GM12873 (cell line): Measurements from ENCODE around the gene MYCBP.

Source experiments
- CTCF ChIP-seq: IDR thresholded peaks from 2 replicates; pipeline ENCODE4 v1.5.1; 2012; ENCODE audit warnings: low read depth, mild to moderate bottlenecking, moderate library complexity, low read length, control low read depth; ENCODE audit not compliant: insufficient read depth; ENCODE audit errors: missing control alignments

The MYCBP gene

GRCh38 chr1:38865112-38865715 lies 7.9 kb downstream of the MYCBP start:
- TF ChIP-seq CTCF: no peak

GRCh38 chr1:38860454-38860795 lies 12.7 kb downstream of the MYCBP start:
- TF ChIP-seq CTCF: no peak

DNA sequence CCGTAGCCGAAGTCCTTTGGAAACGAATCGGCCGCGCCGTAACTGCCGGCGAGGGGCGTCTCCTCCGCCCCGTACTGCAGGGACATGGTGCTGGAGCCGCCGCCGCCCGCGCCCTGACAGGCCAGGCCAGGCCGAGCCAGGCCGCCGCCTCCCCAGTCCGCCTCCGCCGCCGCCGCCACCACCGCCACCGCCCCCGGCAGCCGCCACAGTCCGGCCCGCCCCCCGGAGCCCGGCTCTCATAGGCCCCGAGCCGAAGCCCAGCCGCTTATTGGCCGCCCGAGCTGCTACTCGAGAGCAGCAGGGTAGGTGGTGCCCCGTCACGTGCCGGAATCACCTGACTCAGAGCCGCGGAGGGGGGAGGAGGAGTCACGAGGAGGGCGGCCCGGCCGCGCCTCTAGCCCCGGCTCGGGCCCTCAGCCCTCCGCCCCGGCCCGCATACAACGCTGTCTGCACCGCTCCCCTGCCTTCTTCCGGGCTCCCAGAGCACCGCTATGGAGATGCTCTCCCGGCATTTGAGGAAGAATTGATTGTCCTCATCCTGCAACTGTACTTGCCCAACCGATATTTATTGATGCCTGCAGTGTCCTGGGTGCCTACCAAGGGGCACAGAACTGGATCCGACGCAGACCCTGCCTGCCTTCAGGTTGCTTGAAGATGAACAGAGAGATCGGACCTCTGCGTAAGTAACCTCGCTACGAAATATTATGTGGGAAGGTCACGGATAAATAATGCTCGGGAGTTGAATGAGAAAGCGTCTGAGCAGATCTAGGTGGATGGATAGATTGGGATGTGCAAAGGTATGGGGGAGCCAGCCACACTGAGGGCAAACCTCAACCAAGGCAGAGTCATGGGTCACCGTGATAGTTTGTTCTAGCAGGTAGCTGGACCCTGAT lies 13.3 kb downstream of the MYCBP start, which contains the start of gene RRAGC:
TSS of gene RRAGC (minus strand) at position 212 of the 893 bp plus-strand sequence. CDS start at position 86, 126 bp downstream.
- TF ChIP-seq CTCF: no peak

- no peak for TF ChIP-seq CTCF
Measured at GRCh38 chr1:38858833-38859560, 14.2 kb downstream of the MYCBP start.

GRCh38 chr1:38852780-38853179 lies 20.4 kb downstream of the MYCBP start:
- no peak for TF ChIP-seq CTCF

GRCh38 chr1:38848071-38848470 lies 25.1 kb downstream of the MYCBP start:
- no peak for TF ChIP-seq CTCF

DNA sequence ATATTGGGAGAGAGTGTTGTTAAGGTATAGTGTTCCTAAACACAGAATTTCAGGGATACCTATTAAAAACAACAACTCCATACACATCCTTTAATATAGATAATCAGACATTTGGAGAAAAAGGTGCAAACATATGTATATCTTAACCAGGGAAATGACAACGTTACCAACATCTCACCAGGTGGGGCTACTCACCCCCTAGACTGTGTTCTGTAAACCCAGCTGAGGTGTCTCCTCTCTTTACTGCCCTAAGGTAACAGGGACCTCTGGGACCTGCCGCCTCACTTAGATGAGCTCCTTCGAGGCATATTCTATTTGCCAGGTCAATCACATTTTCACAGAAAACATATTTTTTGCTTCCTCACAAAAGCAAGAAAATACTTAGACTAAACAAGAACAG lies 26.9 kb downstream of the MYCBP start:
- no peak for TF ChIP-seq CTCF
